Activated CD4-positive, alpha-beta T cell treated with anti-CD3 and anti-CD28 coated beads, Interleukin-2, amount 50 U/mL, for 24 hours (primary cell): ENCODE data around the gene ITGB4.
"Not testable (repeated sequence)": the region's sequence is repeated elsewhere in the genome, so short reads cannot be mapped to it uniquely, and the experiment has no call there.

Experiments
- DNase-seq, 2 donors: peaks; one replicate each; pipeline ENCODE4 v3.0.0-alpha.2; 2020; ENCODE audit warnings: low read depth in 1 of 2, low spot score in 1 of 2

ITGB4 gene

GRCh38 chr17:75769536-75769935 is 48.3 kb downstream of the ITGB4 start:
- no peak for DNase-seq

GRCh38 chr17:75771334-75772281 is 50.3 kb downstream of the ITGB4 start:
- no peak for DNase-seq

- no peak for DNase-seq
Observed at GRCh38 chr17:75773121-75773807, 52.0 kb downstream of the ITGB4 start.

GRCh38 chr17:75773808-75774470 is 52.7 kb downstream of the ITGB4 start:
- no peak for DNase-seq

- DNase-seq: no peak
Observed at GRCh38 chr17:75774471-75774990, 53.3 kb downstream of the ITGB4 start.

GRCh38 chr17:75774991-75775668 is 53.9 kb downstream of the ITGB4 start:
- no peak for DNase-seq

GRCh38 chr17:75776386-75777295 is 55.4 kb downstream of the ITGB4 start:
- DNase-seq: no peak

- DNase-seq: no peak
Observed at GRCh38 chr17:75777296-75777922, 56.1 kb downstream of the ITGB4 start.

- DNase-seq: not testable (repeated sequence)
Observed at GRCh38 chr17:75778066-75778860, 57.0 kb downstream of the ITGB4 start.

GRCh38 chr17:75778861-75779249 is 57.6 kb downstream of the ITGB4 start:
- DNase-seq: no peak

- peak; percentile 90 to 93 for DNase-seq
Observed at GRCh38 chr17:75779250-75779986, 58.2 kb downstream of the ITGB4 start.

- DNase-seq: no peak
Observed at GRCh38 chr17:75779987-75780889, 59.0 kb downstream of the ITGB4 start.

GRCh38 chr17:75783069-75783783 is 62.0 kb downstream of the ITGB4 start:
- no peak for DNase-seq

- no peak for DNase-seq
Observed at GRCh38 chr17:75783803-75784472, 62.7 kb downstream of the ITGB4 start.

- peak; percentile 90 to 95 for DNase-seq
Observed at GRCh38 chr17:75784473-75785015, 63.3 kb downstream of the ITGB4 start, which contains the start of gene UNK. Gene UNK, plus strand, starts transcription at chr17:75784806. Its CDS starts 75 bp downstream, at chr17:75784881.
